HG02884 (cell line): Measurements from ENCODE around the gene ARHGAP15.

Source experiments
- ATAC-seq: cut with Tn5 transposase; IDR thresholded peaks from one replicate; pipeline ENCODE4 v1.9.1; 2021; ENCODE audit warnings: mild to moderate bottlenecking, moderate library complexity; ENCODE audit not compliant: unreplicated experiment

Gene ARHGAP15

DNA sequence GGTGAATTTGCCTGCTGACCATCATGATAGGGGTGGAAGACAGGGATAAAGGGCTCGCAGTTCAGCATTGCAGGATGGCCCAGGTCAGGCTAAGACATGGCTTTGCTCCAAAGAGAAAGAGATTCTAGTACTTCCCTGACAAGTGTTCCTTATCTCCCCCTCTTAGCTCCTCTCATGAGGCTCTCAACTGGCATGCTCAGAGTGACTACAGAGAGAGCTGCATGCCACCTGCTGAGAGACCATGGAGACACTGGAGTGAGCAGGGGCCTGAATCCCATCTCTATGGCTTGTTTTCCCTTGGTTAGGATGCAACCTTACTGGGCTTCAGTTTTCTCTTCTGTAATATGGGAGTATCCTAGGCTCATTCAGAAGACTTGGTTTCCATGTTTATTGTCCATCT lies 94.3 kb downstream of the ARHGAP15 start:
- ATAC-seq, result no peak

GRCh38 chr2:143225931-143226330 lies 96.7 kb downstream of the ARHGAP15 start:
- ATAC-seq, result no peak

DNA sequence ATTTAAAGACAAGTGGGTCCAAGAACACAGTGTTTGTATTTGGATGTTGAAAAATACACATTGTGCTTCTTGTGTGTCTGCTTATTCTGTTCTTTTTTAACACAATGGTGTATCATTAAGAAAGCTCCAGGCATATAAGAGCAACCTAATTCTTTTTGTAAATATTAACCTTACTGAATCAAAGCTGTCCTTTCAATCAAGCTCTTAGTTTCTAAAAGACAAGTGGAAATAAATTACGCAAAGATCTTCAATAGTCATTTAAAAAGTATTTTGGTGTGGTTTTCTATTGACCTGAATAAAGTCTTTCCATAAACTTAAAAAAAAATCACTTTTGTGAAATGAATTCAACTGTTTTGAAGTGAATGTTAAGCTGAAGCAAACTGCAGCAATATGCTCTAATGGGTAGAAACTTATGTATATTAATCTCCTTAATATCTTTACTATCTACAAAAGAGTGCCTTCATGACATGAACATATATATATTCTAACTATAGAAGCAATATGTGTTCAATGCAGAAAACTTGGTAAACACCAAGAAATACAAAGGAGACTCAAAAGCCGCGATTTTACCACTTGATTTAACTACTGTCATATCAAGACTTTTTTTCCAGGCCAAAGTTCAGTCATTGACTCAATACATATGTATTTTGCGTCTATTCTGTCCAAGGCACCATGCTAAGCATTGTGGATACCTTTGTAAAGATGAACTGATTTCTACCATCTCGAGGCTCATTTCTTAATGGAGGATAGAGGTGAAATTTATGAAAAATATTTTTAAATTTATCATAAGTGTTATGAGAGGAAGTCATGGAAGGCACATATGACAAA lies 97.7 kb downstream of the ARHGAP15 start:
- no peak for ATAC-seq

- ATAC-seq, result no peak
Observed at GRCh38 chr2:143229411-143229810, 100.2 kb downstream of the ARHGAP15 start.

DNA sequence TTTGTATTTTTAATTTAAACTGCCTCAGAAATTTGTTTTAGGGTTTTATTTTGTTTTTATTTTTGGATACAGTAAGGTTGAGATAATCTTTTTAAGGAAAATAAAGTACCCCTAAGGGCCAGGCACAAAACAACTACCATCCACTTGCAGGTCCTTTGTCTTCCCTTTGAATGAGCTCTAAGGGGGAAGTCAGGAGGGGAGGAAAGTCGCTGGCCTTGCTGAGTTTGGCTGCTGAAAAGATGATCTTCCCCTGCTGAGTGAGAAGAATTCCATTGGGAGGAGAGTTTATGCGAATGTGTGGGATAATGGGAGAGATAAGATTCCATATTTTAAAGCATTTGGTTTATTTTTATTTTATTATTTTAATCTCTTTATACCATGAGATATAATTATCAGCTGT lies 100.7 kb downstream of the ARHGAP15 start:
- no peak for ATAC-seq

GRCh38 chr2:143230506-143231253 lies 101.5 kb downstream of the ARHGAP15 start:
- ATAC-seq, result no peak

DNA sequence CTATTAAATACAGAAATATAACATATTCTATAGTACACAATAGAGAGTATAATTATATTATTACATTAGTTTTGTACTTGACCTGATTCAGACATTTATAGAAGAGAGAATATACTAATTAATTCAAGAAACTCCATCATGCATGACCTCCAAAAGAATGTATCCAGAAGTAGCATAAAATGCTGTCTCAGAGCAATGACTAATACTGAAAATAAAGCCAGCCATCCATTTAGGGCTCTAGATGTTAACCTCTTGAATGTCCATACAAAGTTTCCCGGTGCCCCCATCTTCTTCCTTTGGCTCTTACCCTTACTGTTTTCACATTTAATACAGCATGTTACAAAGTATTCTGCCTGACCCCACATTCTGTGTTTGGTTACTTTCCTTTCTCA lies 102.0 kb downstream of the ARHGAP15 start:
- no peak for ATAC-seq

- ATAC-seq, result no peak
Observed at GRCh38 chr2:143237146-143237777, 108.0 kb downstream of the ARHGAP15 start.

DNA sequence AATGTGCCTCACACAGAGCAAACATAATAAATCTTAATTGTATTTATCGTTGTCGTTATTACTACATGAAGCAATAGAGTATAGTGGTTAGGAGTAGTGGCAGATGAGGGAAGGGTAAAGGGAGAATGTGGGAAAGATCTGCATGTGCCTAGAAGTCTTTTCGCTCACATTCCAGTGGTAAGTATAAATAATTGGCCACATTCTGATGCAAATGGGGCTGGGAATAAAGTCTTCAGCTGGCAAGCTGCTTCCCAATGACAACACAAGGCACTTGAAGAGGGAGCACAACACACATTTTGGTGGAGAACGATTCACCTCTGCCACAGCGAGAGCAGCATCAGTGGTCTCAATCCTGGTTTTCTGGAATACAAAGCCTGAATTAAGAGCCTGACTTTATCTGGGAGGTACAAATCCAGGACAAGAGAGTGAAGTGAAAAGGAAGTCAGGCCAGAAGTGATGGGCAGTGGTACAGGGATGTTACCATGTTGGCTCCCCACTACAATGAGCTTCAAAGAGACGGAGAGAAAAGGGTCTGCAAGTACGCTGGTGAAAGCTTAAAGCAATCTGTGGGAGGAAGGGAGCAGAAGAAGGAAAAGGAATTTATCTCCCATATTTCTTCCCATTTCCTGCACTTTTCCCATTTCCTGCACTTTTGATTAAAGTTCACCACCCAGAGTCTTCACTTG lies 112.3 kb downstream of the ARHGAP15 start:
- no peak for ATAC-seq

GRCh38 chr2:143246246-143246645 lies 117.0 kb downstream of the ARHGAP15 start:
- no peak for ATAC-seq

- no peak for ATAC-seq
Observed at GRCh38 chr2:143246815-143247744, 117.9 kb downstream of the ARHGAP15 start.

GRCh38 chr2:143248631-143249030 lies 119.4 kb downstream of the ARHGAP15 start:
- no peak for ATAC-seq

DNA sequence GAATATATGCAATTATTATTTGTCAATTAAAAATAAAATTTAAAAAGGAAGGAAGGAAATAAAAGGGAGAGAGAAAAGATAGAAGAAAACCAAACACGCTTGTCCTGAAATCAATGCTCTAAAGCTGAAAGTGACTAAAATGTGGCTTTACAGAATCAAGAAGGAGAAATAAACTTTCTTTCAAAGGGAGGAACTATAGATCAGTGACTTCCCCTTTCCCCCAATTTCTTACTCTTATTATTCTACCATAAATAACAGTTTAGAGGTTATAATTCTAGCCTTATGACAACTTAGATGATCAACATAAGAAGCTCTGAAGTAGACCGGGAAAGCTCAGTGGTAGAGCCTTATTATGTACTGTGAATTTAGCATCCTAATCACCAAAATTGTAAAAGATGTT lies 122.5 kb downstream of the ARHGAP15 start:
- ATAC-seq, result no peak

GRCh38 chr2:143252138-143252907 lies 123.1 kb downstream of the ARHGAP15 start:
- ATAC-seq, result no peak

- ATAC-seq, result no peak
Observed at GRCh38 chr2:143254110-143254509, 124.9 kb downstream of the ARHGAP15 start.

- ATAC-seq, result no peak
Observed at GRCh38 chr2:143255086-143255485, 125.9 kb downstream of the ARHGAP15 start.

GRCh38 chr2:143255899-143256298 lies 126.7 kb downstream of the ARHGAP15 start:
- ATAC-seq, result peak; percentile 38

DNA sequence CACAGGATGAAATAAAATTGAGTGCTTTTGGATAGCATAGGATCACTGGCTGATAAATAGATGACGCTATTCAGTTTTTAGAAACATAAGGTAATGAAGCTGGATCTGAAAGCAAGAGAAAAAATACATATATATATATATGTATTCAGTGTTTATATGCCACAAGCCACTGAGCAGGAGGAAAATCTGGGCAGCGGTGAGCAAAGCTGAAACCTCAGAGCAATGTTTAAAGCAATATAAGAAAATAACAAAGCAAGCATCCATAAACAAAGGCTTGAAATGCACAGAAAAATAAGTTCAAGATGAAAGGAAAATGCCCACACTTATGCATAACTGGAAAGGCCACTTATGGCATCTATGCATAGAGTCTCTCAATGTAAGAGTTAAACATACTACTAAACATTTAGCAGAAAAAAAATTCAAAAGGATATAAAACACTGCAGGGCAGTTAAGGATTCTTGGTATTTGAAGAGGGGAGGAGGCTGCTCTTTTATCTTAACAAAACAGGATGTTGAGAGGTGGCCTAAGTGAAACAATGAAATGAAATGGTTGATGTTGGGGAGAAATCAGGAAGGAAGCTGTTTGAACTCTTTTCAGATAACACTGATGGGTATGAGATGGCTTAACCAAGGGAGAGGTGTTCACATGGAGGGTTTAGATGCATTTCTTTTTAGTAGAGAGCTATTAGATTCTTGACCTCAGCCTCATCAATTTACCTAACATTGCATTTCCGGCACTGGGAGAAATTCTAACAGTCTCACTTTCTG lies 129.1 kb downstream of the ARHGAP15 start:
- no peak for ATAC-seq
